Stimulated activated CD8-positive, alpha-beta memory T cell treated with anti-CD3 and anti-CD28 coated beads, Interleukin-7, amount 100 ng/mL, for 4 hours (primary cell): ENCODE data around the gene PPP2R2C.

Source experiments
- DNase-seq, 2 donors: peaks; one replicate each; pipeline ENCODE4 v3.0.0-alpha.2; 2020; ENCODE audit warnings: low read depth in 2 of 2

The PPP2R2C gene

DNA sequence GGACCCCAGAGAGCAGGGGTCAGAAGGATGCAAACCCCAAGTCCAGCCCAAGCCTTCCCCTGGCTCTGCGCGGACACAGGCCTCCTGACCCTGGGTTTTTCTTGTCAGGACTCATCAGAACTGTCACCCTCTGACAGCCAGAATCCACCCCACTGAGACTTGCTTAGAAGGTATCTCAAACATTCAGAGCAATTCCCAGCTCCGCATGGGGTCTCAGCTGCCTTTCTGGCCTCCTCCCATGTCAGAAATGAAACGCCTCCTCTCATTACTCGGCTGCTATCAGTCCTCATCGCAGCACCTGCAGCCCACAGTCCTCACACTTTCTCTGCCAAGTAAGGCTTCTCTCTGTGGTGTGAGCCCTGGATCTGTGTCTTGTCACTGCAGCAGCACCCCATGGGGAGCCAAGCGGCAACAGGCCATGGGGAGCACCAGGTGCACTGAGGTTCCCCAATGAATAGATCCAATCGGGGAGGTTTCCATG lies 105.0 kb downstream of the PPP2R2C start:
- DNase-seq: no peak

DNA sequence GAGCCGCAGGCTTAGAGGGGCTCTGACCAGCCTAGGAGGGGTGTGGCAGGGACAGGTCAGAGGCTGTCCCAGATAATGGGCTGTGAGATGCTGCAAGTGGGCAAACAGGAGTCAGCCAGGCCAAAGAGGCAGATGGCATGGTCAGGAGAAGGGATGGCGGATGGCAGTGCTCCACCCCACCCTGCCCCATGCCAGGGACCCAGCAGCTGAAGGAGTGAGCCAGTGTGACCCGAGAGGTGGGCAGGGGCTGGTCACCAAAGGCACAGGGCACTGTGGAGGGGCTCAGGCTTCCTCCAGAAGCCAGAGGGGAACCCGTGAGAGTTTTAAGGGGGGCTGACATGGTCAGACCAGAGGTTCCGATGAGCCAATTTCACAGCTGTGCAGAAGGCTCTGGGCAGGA lies 105.8 kb downstream of the PPP2R2C start:
- DNase-seq: no peak

- DNase-seq: no peak
These were observed 106.8 kb downstream of the PPP2R2C start for GRCh38 chr4:6365545-6366086.

DNA sequence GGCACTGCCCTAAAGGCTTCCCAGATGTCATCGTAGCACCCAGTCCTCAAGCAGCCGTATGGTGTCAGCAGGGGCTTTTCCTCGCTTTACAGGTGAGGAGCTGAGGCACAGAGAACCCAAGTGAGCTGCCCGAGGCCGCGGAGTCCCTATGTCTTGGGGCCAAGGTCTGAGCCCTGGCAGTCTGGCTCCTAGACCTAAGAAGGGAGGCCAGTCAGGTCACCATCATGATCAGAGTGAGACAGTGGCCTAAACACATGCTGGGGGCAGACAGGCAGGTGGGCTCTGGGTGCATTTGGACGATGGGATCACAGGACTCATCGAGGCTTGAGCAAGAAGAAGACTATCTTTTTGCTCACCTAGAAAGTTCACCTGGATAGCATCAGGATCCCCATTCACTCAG lies 107.8 kb downstream of the PPP2R2C start:
- no peak for DNase-seq

DNA sequence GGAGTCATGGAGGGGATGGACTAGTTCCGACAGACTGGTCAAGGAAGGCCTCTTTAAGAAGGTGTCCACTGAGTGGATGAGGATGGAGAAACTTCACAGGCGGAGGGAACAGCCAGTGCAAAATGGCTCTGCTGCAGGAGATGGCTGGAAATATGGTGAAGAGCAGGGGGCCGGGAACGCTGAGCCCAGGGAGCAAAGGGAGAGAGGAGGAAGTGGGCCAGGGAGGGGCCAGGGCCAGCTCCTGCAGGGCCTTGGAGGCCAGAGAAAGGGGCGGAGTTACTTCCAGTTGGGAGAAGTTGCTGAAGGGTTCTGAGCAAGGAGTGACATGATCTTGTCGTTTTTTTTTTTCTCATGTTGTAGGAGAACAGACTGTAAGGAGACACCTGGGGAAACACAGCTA lies 108.3 kb downstream of the PPP2R2C start:
- no peak for DNase-seq

- no peak for DNase-seq
These were observed 109.5 kb downstream of the PPP2R2C start for GRCh38 chr4:6362896-6363295.

DNA sequence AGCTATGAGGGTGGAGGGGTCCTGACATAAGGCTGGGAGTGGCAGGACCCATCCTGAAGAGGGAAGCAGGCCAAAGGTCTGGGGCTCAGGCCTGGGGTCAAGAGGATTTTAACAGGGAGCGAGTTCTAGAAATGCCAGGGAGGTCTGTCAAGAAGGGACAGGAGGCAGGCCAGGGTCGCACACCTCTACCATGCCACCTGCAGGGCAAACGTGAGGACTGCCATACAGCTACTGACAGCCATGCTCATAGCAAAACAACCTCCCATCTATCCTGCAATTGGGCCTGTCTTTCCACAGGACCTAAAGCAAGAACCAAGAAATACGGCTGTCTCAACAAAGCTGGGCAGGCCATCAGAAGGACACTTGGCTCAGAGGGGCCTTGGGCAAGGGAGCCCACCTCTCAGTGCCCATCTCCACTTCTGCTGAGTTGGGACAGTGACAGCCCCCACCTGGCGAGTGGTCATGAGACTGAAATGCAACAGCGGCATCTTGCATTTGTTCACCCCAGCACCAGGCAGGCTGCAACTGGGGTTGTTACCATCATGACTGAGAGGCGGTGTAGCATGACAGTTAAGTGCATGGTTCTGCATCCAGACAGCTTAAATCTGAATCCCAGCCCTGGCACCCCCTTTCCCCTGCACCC lies 110.0 kb downstream of the PPP2R2C start:
- no peak for DNase-seq

GRCh38 chr4:6361076-6361784 lies 111.2 kb downstream of the PPP2R2C start:
- no peak for DNase-seq

GRCh38 chr4:6360385-6360784 lies 112.0 kb downstream of the PPP2R2C start:
- no peak for DNase-seq

DNA sequence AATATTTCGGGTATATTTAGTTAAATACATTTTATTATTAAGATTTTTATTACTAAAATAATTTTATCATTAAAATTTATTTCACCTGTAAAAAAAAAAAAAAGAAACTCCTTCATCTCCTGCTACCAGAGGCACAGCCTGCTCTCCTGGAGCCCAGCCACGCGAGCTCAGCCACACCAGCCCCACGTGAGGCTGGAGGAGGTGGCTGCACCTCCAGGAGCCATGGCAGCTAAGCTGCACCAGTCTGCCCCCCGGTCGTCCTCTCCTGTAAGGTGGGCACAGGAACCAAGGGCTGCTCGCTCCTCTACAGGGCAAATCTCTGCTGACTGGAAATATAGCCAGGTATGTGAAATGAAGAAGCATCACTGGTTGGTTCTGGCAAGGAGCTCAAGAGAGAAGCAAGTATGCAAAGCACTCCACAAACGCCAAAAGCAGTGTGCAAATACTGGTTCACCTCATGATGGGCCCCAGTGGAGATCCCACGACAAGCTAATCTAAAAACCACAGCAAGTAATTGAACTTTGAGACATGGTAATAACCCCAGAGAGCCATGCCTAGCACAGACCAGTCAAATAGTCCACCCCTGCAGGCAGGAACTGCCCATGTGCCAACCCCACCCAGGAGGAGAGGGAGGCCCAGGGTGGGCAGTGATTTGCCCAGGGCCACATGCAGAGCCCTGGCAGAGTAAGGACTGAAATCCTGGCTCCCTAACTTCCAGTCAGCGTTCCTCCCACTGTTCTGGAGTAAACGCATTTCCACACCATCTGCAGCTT lies 112.7 kb downstream of the PPP2R2C start:
- no peak for DNase-seq

GRCh38 chr4:6357476-6357875 lies 114.9 kb downstream of the PPP2R2C start:
- no peak for DNase-seq

DNA sequence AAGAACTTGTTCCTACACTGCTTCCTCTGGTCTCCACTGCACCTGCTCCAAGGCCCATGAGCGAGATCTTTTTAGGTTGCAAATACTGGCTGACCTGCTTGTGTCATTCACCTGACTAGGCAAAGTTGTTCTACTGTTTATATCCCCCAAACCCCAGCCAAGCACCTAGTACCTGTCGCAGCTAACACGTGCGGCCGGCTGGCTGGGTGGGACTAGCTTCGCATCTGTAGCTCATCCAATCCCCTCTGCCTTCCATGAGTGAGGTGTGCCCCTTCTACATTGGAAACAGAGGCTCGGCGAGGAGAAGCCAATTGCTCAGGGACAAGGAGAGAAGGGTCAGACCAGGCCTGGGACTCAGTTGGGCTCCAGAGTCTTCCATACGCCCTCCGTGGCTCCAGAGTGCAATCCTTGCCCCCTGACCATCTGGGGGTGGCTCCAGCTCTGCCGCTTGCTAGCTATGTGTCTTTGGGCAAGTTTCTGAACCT lies 116.3 kb downstream of the PPP2R2C start:
- no peak for DNase-seq

- DNase-seq: no peak
These were observed 117.4 kb downstream of the PPP2R2C start for GRCh38 chr4:6355052-6355451.

DNA sequence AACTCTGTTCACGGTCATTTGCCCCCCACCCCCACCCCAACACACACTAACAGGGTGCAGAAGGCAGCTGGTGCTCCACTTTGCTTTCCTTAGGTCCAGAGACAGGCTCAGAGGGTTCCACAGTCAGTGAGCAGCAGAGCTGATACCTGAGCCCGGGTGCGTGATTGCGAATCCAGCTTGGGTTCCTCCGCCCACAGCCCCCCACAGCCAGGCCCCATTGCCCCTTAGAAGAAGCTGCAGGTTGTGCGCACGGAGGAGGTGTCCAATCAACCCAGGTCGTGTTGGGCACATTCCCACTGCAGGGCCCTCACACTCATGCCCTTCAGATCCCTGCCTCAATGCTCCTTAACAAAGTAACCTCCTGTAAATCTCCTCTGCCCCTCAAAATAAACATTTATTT lies 117.8 kb downstream of the PPP2R2C start:
- DNase-seq: no peak

- DNase-seq: no peak
These were observed 118.3 kb downstream of the PPP2R2C start for GRCh38 chr4:6354119-6354518.

DNA sequence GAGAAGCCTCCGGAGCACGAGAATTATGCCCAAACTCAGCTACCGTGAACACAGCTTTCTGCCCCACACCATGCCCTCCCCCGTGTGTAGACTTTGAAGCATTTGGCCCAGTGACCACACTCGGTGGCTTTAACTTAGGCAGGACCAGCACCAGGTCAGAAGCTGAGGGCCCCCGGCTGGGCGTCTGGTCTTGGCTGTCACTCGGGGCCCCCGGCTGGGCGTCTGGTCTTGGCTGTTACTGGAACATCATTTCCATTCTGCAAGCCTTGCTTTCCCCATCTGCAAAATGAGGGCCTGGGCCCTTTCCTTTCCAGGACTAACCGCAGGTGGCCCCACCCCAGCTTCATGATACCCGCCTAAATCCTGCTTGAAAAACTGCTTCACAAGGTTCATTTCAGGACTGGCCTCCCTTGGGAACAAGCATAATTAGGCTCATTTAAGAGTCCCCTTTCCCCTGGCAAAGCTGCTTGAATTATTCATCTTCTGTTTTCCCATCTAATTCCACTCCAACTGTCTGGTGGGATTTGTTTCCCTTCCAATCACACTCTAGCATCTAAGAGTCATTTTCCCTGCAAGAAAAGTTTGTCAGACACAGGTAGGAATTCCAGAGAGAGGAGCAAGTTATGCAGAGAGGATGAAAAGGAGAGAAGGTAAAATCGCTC lies 120.3 kb downstream of the PPP2R2C start:
- DNase-seq: no peak

GRCh38 chr4:6351246-6352000 lies 121.0 kb downstream of the PPP2R2C start:
- DNase-seq: no peak

- no peak for DNase-seq
These were observed 121.8 kb downstream of the PPP2R2C start for GRCh38 chr4:6350646-6351045.

DNA sequence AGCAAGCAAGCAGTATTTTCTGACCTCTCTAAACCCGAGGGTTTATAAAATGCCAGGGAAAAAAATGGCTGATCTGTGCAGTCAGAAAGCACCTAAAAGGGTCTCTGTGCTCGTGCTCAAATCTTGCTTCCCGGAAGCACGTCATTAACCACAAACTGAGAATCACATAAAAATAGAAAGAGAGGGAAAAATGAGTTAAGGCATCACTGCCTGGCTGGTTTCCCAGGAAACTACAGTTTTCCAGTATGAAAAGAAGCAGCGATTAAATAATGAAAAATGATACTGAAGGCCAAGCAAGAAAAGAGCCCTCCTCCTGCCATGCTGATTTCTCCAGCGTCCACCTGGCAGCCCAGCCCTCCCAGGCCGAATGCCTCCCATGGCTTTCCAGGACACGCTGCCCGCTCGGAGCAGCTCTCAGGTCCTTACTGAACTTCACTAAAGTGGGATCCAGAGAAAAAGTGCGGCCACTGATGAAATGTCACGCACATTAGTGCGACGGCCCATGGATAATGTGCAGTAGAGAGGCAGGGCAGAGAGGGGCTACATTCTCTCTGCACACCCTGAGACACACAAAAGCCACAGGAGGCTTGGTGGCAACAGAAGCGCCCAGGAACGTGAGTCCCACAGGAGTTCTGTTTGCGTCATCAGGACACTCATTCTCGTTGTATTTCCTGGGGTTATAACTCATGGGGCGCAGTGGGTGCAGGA lies 122.4 kb downstream of the PPP2R2C start:
- DNase-seq: no peak

- DNase-seq: no peak
These were observed 124.0 kb downstream of the PPP2R2C start for GRCh38 chr4:6348408-6348807.
